ENCODE measurements around the gene PPP2R3A.

DNA sequence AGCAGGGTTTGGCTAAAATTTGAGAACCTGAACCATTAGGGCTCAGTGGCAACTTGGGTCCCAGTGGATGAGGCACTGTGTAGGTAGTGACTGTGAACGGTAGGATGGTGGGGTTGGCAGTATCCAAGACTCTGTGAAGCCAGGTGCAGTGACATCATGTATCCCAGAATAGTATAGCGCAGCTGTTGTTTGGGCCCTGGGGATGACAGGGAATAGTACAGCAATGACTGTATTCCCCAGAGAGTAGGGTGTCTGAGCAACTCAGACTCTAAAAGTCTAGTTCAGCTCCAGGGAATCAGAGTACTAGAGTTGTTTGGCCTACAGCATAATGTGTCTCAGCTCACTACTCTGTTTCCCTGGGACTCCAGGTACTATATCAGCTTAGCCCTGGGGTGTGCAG lies 20.7 kb upstream of the PPP2R3A start:
- TF ChIP-seq, protein P1, sequence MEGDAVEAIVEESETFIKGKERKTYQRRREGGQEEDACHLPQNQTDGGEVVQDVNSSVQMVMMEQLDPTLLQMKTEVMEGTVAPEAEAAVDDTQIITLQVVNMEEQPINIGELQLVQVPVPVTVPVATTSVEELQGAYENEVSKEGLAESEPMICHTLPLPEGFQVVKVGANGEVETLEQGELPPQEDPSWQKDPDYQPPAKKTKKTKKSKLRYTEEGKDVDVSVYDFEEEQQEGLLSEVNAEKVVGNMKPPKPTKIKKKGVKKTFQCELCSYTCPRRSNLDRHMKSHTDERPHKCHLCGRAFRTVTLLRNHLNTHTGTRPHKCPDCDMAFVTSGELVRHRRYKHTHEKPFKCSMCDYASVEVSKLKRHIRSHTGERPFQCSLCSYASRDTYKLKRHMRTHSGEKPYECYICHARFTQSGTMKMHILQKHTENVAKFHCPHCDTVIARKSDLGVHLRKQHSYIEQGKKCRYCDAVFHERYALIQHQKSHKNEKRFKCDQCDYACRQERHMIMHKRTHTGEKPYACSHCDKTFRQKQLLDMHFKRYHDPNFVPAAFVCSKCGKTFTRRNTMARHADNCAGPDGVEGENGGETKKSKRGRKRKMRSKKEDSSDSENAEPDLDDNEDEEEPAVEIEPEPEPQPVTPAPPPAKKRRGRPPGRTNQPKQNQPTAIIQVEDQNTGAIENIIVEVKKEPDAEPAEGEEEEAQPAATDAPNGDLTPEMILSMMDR (IDR thresholded peaks at IDR 0.05): no peak
- no peak for TF ChIP-seq EP300 (IDR thresholded peaks at IDR 0.05)
